ENCODE data around the gene ROBO1. TPM values are rescaled to one million over a fixed set of nuclear protein-coding genes. Genes with fewer than 3 reads are reported as not detected.
A peak's percentile ranks its signal among the peaks of the same experiment; 100 is the strongest.

Gene ROBO1
- total RNA-seq, 1 experiment from 2014 or later, result 19.5 TPM

DNA sequence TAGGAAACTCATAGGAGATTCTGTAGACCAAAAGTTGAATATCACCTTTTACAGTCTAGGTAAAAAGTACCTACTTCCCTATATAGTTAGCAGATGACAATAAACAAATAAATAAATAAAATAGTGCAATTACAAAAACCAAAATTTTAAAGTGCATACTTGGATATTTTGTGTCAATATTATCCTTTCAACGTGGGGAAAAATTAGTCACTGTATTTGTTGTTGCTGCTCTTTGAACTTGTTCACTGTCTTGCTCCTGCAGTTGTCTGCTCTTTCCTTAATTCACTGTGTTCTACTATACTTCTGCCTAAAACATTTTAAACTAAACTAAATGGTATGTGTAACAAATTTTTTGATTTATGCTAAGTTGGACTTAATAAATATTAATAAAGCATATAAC is 889.0 kb downstream of the ROBO1 start:
- DNase-seq (ENCODE audit: low read depth), result no peak

DNA sequence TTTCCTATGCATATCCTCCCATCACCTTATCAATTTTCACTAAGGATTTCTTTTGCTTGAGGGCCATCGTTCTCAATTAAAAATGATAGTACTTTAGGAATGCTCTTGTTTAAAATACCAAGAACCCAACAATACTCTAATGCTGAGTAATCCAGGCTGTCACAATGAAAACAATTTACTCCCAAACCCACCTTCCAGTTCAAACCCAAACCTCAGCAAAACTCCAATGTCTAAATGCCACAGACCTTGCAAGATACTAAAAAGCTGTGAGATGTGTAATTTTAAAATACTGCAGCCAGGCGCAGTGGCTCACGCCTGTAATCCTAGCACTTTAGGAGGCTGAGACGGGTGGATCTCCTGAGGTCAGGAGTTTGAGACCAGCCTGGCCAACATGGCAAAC is 889.8 kb downstream of the ROBO1 start:
- peak; percentile 15 for DNase-seq (ENCODE audit: low read depth)

DNA sequence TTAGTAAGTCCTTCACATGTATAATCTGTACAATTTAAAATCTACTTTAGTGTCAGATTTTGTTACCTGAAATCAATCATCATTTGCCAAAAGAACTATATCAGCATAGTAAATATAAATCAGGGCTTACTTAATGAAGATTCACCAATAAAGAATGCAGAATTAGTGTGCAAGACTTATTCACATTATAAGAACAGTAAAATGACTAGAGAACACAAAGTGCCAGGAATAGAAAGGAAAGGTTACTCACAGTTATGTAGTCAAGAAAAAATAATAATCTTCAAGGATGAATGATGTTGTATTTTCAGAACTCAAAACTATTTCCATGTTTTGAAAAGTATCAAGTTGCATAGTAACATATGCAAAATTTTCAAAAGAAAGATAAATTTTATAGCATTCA is 891.9 kb downstream of the ROBO1 start:
- DNase-seq (ENCODE audit: low read depth), result no peak

DNA sequence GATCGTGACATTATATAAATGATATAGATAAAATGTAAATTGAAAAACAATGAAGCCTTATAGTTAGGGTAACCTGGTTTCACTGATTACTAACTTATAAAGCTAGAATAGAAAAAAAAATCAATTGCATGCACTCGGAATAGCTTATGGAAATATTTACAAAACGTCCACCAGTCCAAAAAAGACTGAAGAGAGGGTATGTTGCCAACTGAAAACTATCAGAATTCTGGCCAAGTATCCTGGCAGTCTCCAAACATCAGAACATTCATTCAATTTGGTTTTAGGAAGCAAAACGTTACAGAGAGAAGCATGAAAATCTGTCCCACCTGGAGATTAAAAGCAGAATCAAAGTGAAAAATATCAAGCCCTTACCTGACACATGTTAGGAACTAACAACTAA is 892.4 kb downstream of the ROBO1 start:
- no peak for DNase-seq (ENCODE audit: low read depth)

DNA sequence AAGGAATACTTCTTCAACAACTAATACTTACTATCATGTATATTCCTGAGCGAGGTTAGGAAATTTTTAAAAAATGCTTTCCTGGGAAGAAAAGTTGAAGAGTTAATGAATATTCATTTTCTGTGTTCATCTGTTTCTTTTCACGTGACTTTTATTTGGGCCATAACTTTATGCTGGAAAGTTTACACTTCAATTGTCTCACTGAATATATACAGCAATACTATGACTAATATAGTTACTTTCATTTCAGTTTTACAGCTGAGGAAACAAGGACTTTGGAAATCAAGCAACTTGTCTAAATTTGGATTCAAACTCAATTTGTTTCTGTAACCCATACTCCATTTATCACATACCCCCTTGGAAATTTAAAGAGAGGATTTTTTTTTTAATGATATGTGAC is 894.2 kb downstream of the ROBO1 start:
- DNase-seq (ENCODE audit: low read depth), result no peak

DNA sequence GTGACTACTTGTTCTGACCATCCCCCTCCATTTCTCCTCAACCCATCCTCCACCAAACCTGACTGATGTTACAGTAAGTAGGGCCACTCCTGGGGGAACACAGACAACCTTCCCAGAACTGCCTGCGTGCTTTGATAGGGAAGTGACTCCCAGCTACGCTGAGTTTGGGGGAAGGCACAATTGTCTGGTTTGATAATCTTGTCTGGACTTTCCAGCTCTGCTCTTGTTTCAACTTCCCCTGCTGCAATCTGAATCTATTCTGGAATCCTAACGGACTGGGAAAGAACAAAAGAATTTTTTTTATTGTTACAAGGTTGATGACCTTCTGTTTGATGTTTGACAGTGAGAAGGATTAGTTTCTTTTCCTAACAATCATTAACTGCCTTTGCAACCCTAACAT is 895.6 kb downstream of the ROBO1 start:
- peak; percentile 20 for DNase-seq (ENCODE audit: low read depth)

DNA sequence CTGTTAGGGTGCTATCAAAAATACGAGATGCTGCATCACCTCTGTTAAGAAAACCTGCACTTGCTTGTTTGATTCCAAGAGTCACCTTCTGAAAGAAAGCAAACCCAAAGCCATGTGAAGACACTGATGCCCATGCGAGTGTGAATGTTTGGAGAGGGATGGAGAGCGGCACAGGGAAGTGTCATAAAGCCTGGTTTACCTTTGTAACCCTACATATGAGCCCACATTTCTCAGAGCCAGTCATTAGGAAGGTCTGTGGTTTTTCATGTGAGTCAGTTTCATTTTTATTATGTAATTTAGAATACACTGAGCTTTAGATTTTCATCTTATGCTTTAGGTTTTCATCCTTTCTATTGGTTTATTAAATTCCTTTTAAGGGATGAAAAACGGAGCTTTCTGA is 896.8 kb downstream of the ROBO1 start:
- DNase-seq (ENCODE audit: low read depth), result peak; percentile 36

DNA sequence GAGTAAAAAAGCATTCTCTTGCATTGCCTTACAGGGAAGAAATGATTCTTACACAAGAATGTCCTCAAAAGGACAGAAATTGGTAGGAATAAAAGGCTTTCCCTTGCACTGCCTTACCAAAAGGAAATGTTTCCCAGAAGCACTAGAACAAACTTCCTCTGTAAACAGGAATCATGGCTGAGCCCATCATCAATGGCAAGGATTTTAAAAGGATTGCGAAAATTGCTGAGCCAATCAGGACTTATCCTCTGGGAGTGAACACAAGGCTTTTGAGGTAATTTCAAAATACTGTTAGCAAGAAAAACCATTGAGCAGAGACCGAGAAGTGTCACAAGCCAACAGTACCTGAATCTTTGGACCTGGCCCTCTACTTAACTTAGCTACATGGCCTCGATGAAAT is 897.3 kb downstream of the ROBO1 start:
- DNase-seq (ENCODE audit: low read depth), result no peak

DNA sequence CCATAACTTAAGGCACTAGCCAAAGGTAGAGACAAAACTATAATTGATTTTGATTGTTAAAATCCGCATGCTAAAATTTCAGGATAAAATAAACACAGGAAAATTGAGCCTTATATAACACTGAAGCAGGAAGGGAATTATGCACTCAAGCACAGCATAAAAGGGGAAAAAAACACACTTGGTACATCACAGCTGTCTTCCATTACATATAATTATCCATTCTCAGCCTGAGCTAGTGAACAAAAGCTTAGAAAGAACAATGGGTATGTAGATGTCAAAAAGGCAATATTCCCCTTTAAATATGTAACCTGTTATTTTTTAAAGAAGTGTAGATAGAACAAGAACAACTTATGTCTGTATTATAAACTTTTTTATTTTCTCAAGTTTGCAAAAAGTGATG is 899.2 kb downstream of the ROBO1 start:
- DNase-seq (ENCODE audit: low read depth), result no peak

DNA sequence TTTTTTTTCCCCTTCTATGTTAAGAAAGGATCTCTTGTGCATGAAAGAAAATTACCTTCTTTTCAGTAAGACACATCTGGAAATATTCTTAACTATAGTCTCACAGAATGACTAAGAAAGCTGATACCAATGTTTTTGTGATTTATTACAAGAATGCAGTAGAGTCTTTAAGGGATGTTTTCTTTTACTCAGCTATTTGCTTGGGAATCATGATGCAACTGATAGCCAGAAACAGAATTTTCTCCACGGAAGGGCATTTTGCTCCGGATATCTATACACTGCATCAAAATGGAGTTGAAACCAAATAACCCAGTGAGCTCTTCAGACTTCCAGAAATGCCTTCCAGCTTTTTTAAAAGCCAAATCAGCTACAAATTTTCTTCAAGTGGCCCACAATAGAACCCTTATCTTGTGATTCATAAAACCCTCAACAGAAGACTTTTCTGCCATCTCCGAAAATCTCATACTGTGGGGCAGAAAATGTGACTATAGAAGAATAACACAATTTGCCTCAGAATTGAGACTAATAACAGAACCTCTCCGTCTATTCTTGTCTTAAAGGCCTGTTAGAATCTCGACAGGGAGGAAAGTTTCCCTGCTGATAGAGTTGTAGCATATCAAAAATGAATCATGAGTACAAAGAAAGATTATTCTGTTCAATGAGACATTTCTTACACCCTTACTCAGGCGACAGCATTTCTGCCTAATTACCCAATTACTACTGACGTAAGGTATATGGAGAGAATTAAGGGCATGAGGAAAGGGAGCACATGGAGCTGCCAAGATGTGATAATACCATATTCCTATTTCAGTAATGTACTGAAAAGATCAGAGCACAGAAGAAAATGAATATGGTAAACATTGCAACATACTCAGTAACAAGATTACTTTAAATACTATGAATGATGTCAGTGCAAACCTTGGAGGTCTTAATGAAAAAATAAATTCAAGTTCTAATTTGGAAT is 900.1 kb downstream of the ROBO1 start:
- DNase-seq (ENCODE audit: low read depth), result peak; percentile 14

DNA sequence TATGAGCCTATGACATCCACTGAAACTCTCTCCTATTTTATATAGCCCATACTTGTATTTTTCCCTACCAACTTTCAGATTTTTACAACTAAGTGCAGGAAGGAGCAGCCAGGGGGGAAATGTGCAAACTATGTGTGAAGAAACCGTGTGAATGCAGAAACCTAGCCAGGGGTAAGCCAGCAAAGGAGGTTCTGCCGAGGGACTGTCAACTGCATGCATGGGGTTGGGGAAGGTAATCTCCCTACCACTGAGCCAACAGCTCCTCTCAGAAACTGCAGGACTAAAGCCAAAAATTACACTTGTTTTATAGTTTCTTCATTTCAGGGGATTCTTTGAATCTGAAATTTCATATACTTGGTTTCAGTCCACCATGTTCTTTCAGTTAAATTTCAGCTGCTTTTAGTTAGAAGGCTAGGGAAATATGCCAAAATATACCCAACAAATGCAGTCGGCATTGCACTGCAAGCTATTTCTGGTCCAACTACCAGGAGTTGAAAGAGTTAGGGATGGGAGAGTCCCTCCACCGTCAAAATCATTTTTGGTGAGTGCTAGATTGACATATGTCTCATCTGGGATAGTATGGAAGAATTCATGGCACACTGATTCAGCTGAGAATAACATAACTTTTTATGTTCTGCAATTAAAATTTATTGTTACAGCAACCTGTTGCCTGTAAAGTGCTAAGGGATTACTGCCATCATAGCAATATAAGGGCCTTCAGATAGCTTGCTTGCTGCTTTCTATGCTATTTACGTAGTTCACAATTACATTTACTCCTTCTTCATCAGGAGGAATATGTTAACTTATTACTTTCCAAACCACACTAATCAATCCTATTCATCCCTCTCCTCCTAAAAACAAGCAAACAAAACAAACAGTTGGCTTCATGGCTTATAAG is 904.2 kb downstream of the ROBO1 start:
- no peak for DNase-seq (ENCODE audit: low read depth)

DNA sequence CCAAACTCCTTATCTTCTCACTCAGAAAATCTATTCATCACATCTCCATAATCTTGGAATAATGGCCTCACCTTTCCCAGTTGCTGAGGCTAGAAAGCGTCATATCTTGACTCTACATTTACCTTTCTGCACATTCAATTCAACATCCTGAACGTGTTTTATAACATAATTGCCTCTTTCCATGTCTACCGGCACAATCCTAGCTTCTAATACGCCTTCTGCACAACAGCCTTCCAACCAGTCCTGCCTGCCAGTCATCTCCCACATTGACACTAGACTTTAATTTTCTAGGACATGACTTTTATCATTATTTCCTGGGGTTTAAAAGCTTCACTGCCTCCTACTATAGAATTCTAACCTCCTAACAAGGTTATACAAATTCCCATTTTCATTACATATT is 906.6 kb downstream of the ROBO1 start:
- no peak for DNase-seq (ENCODE audit: low read depth)

DNA sequence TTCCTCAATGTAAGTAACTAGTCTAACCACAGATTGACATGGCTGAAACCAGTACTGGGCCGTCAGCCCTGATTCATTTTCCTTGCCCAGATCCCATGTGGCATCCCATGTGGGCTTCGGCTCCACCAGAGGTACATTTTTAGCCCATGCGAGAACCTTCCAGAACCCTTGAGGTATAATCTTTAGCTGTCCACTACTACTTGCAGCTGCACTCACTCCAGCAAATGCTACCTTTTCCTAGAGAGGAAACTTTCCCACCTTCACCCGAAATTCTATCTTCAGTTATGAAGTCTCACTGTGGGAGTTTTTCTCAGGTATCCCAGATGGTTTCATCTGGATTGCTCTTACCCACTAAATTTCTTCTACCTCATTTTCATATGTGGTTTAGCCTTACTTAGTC is 907.2 kb downstream of the ROBO1 start:
- no peak for DNase-seq (ENCODE audit: low read depth)

DNA sequence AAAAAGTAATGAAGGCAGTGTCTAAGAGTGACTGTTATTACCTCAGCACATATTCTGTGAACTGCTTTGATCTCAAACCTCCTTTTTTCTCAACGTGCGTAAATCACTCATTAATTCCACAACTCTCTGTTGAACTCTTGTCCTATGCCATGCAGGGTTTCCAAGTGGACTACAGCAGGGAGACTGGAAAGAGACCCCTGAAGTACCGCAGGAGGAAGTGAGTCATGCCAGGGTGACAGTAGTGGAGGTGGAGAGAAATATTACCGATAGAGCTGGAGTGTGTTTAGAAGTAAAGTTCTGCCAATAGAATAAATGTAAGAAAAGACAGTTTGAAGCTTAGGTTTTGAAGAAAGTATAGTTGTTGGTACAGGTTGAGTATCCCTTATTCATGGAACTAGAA is 908.9 kb downstream of the ROBO1 start:
- DNase-seq (ENCODE audit: low read depth), result peak; percentile 28

DNA sequence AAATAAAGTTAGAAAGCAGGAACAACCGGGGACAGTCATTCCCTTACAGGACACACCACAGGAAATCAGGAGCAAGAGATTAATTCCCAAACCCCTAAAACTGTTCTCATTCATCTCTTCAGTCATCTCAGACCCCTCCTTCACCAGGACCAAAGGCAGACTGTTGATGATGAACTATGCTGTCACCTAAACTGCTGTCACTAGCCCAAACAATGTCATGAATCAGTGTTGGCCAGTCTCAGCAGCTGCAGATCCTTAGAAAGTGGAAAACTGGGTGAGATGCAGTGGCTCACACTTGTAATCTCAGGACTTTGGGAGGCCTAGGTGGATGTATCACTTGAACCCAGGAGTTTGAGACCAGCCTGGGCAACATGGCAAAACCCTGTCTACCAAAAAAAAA is 909.6 kb downstream of the ROBO1 start:
- peak; percentile 29 for DNase-seq (ENCODE audit: low read depth)

DNA sequence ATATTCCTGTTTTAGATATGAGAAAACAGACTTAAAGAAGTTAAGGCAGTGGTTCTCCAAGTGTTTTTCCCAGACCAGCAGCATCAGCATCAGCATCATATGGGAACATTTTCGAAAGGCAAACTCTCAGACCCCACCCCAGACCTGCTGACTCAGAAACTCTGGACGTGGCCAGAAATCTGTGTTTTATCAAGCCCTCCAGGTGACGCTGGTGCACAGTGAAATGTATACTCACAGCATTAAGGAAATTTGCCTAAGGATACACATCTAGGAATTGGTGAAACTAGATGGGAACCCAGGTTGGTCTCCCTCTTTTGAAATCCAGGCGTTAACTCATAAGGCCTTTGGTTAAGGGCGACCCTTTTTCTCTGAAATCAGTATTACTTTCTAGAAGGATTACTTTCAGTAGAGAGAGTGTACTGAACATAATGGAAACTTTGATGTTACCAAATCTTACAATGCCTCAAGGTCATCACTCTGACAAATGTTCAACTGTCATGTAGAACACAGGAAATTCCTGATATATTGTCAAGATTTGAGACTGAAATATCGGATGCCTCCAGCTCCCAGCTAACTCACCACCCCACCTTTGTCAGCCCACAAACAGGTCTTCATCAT is 910.2 kb downstream of the ROBO1 start:
- peak; percentile 49 for DNase-seq (ENCODE audit: low read depth)

DNA sequence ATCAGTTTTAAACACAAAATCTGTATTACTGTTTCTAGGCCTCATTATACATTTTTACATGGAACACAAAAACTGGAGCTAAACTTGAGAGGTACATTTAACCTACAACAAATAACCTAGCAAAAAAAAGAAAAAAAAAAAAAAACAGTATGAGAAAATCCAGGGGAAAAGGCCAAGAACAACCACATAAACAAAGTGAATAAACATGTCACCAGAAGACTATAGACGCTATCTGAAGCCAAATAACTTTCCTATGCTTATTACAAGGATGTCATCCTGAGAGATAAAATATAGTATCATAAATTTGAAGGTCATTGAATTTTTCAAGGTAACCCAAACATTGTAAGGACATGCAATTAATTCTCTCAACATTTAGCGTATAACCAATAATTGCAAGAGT is 911.6 kb downstream of the ROBO1 start:
- no peak for DNase-seq (ENCODE audit: low read depth)

DNA sequence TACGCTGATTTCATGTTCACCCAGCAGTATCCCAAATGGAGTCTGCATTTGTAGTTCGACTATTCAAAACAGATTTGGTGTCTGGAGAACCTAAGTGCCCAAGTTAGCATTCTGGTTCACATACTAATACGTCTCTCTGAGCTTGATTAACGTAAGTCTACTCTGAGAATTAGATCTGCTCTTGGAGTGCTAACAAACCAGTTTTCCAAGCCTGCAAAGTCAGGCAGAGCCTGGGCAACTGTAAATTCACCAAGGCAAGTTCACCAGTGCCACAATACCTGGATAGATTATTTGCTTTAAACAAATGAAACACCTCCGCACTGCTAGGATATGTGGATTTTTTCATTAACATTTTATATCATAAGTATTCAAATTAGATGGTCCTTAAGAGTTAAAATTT is 912.6 kb downstream of the ROBO1 start:
- no peak for DNase-seq (ENCODE audit: low read depth)

DNA sequence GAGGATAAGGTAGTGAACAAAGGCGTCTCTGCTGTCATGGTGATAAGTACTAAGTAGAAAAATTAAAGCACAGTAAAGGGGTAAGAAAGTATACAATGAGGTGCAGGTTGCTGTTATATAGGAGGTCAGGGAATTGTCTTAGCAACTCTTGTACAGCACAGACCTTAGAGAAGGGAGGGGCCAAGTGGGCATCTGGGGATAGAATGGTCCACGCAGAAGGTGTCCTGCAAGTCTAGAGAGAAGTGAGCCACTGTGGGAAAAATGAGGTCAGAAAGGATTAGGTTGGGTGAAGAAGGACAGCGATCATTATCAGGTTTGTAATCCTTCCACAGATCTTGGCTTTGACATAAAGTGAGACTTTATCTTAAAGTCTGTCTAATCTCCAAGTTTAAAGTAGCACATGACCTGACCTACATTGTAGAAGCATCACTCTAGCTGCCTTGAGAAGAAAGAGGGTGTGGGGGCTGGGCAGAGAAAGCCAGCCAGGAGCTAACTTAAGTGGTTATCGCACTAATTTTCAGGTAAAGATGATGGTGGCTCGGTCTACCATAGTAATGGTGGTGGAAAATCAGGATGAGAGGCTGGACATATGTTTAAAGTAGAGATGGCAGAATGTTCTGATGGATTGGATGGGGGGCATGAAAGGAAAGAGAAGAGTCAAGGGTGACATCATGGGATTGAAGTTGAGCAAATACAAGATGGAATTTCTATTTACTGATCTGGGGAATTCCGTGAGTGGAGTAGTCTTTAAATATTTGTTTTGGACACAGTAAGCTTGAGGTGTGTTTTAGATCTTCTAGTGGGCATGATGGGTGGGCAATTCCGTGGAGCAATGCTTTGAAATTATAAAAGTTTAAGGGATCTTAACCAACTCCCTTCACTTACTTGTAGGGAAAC is 919.2 kb downstream of the ROBO1 start:
- DNase-seq (ENCODE audit: low read depth), result no peak

DNA sequence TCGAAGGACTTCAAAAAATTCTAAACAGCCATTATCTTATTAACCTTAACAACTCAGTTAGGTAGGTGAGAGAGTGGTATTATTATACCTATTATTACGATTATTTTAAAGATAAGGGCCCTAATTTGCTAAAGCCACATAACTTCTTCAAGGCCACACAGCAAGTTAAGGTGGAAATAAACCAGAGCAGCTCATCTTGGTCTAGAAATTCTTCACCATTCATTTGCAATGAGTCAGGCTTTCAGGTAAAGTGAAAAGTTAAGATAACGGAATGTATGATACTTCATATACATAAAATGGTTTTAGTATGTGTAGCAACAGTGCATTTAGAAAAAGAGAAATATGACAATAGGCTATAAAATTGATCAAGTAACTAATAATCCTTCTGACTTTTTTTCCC is 920.2 kb downstream of the ROBO1 start:
- no peak for DNase-seq (ENCODE audit: low read depth)

DNA sequence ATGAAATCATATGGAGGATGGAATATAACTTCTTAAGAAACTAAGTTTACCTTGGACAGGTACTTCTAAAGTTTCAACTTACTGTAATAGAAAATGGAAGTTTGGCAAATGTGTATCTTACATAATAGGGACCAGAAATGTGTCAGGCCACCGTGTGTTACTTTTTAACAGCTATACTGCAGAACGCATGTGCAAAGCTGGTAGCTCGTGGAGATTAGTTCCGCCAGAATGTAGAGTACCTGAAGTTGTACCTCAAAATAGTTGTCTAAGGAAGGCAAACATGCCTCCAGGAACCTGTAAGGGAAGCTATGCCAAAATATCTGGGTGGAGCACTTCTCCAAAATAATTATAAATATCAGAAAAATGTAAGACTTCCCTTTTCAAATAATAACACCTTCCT is 920.6 kb downstream of the ROBO1 start:
- DNase-seq (ENCODE audit: low read depth), result no peak

Measured in Daoy (cell line).